Panc1 (cell line): ENCODE measurements around the gene NDUFV2. TPM values are rescaled to one million over a fixed set of nuclear protein-coding genes. Genes with fewer than 3 reads are reported as not detected.

Source experiments
- ATAC-seq: fragments of 200-7000 bp; cut with Tn5 transposase; 2 replicates; pipeline ENCODE4 v1.9.1; 2020; ENCODE audit warnings: mild to moderate bottlenecking, moderate library complexity
- BruUV-seq: library from RNA; stranded (reverse); fragments of 400-500 nt; replicated peaks from 2 replicates; lab custom pipeline; 2021; lab: Mats Ljungman, UMichigan
- CTCF ChIA-PET: fragments of 300-600 bp; sonication (Branson Sonifier 250); formaldehyde crosslinking; loops from one replicate; lab custom pipeline; 2022; ENCODE audit warnings: antibody characterized with exemption; lab: Charles Lee
- POLR2A ChIA-PET: fragments of 300-600 bp; sonication (Branson Sonifier 250); formaldehyde crosslinking; loops from one replicate; lab custom pipeline; 2022; ENCODE audit warnings: antibody characterized with exemption; lab: Charles Lee
- DNase-seq: peaks from one replicate; pipeline ENCODE4 v3.0.0-alpha.2; 2010; ENCODE audit warnings: low read depth, low spot score
- H3K27ac ChIP-seq: 2 replicates; pipeline ENCODE4 v1.5.1; 2011; ENCODE audit warnings: mild to moderate bottlenecking, low read length, inconsistent platforms
- H3K27me3 ChIP-seq: fragments of 200-500 bp; sonication (Bioruptor generic); 2 replicates; pipeline ENCODE4 v1.6.0; 2014; ENCODE audit warnings: low read length, inconsistent platforms; ENCODE audit not compliant: control insufficient read depth, insufficient read depth
- H3K36me3 ChIP-seq: fragments of 200-500 bp; sonication (Bioruptor generic); 2 replicates; pipeline ENCODE4 v1.5.1; 2014; ENCODE audit warnings: inconsistent platforms, mild to moderate bottlenecking, low read length, moderate library complexity; ENCODE audit not compliant: control insufficient read depth, insufficient read depth
- H3K4me1 ChIP-seq: 2 replicates; pipeline ENCODE4 v1.5.1; 2011; ENCODE audit warnings: inconsistent platforms, mild to moderate bottlenecking, low read length, moderate library complexity; ENCODE audit not compliant: control insufficient read depth, insufficient read depth
- H3K4me3 ChIP-seq, 2 experiments: 2 replicates each; pipeline ENCODE4 v1.5.1; 2011 to 2012; ENCODE audit warnings: low read depth in 2 of 2, low read length in 2 of 2, mild to moderate bottlenecking in 2 of 2, inconsistent platforms in 1 of 2, moderate library complexity in 1 of 2
- H3K9me3 ChIP-seq: fragments of 200-500 bp; sonication (Bioruptor generic); 2 replicates; pipeline ENCODE4 v1.5.1; 2014; ENCODE audit warnings: low read depth, mild to moderate bottlenecking, inconsistent platforms, low read length, moderate library complexity; ENCODE audit not compliant: control insufficient read depth, insufficient read depth
- CTCF ChIP-seq: fragments of 450-650 bp; IDR thresholded peaks from 2 replicates; pipeline ENCODE4 v1.5.1; 2017; ENCODE audit warnings: mild to moderate bottlenecking
- POLR2AphosphoS5 ChIP-seq: IDR thresholded peaks from 2 replicates; pipeline ENCODE4 v1.6.1; 2012; ENCODE audit warnings: mild to moderate bottlenecking, low read depth, low read length, moderate library complexity
- REST ChIP-seq, 2 experiments: IDR thresholded peaks; 2 replicates each; pipeline ENCODE4 v1.6.1; 2011 to 2012; ENCODE audit warnings: low read depth in 2 of 2, control low read depth in 1 of 2, low read length in 1 of 2, mild to moderate bottlenecking in 1 of 2, moderate library complexity in 1 of 2; ENCODE audit not compliant: insufficient read depth in 1 of 2
- SIN3A ChIP-seq: IDR thresholded peaks from 2 replicates; pipeline ENCODE4 v1.6.1; 2012; ENCODE audit warnings: low read depth, mild to moderate bottlenecking, low read length, moderate library complexity, borderline replicate concordance; ENCODE audit not compliant: insufficient read depth
- TCF7L2 ChIP-seq: IDR thresholded peaks from 2 replicates; pipeline ENCODE4 v1.6.1; 2011; ENCODE audit warnings: mild to moderate bottlenecking, low read depth, low read length, inconsistent platforms
- in situ Hi-C: cut with HindIII; loops from 2 replicates; pipeline ENCODE4 v1.10.0; 2016; ENCODE audit warnings: low sequenced_read_pairs, low pct_unique_long_range_greater_than_20kb
- intact Hi-C: fragments of 100-400 bp; cut with micrococcal nuclease; formaldehyde crosslinking; loops from one replicate; pipeline ENCODE4 v1.10.0; 2022; ENCODE audit not compliant: unreplicated experiment
- total RNA-seq: library from RNA; stranded (reverse); gene quantifications from one replicate; pipeline ENCODE4 v1.2.1, GENCODE V29; 2021; ENCODE audit not compliant: unreplicated experiment

NDUFV2 gene
- total RNA-seq, 1 experiment from 2014 or later: 157 TPM

- Histone ChIP-seq H3K9me3 (no peaks in the 10 kb centered on the region), H3K4me1 (peaks cover 49% of the 10 kb centered on the region), H3K4me3 (no peak overlapping the region), H3K36me3 (peaks cover 4% of the 10 kb centered on the region), H3K27me3 (no peaks in the 10 kb centered on the region), H3K27ac (no peak overlapping the region)
- CTCF ChIA-PET: no interaction called here
- DNase-seq: no peak
- in situ Hi-C loops: no loop called here
- intact Hi-C loops: no loop called here
- POLR2A ChIA-PET: no interaction called here
- no TSS peak for BruUV-seq
- ATAC-seq: no peak
- TF ChIP-seq CTCF (no peak), TCF7L2 (no peak), REST (IDR thresholded peaks at IDR 0.05; ENCODE audit: insufficient read depth in 1 of 2, low read depth in 2 of 2, low read length in 1 of 2) (no peak), SIN3A (no peak), POLR2AphosphoS5 (no peak)
These were observed 6.4 kb downstream of the NDUFV2 start for GRCh38 chr18:9108911-9109310.

- Histone ChIP-seq H3K27me3 (no peaks in the 10 kb centered on the region), H3K4me1 (peaks cover 45% of the 10 kb centered on the region), H3K9me3 (no peaks in the 10 kb centered on the region), H3K27ac (no peak overlapping the region), H3K36me3 (peaks cover 3% of the 10 kb centered on the region), H3K4me3 (no peak overlapping the region)
- POLR2A ChIA-PET: interaction anchor here (0.6 kb wide), 1 partner anchor 122 kb away, joined by 8 read pairs; no protein-coding TSS in a partner anchor
- intact Hi-C loops: no loop called here
- DNase-seq (no peak), ATAC-seq (no peak)
- no TSS peak for BruUV-seq
- TF ChIP-seq SIN3A (no peak), CTCF (no peak), POLR2AphosphoS5 (no peak), TCF7L2 (no peak), REST (IDR thresholded peaks at IDR 0.05; ENCODE audit: insufficient read depth in 1 of 2, low read depth in 2 of 2, low read length in 1 of 2) (no peak)
- in situ Hi-C loops: no loop called here
- CTCF ChIA-PET: no interaction called here
These were observed 7.0 kb downstream of the NDUFV2 start for GRCh38 chr18:9109523-9109922.
